HEK293T (cell line): Measurements from ENCODE around the gene QRFP.

ENCODE experiments used
- ELF4 ChIP-seq: fragments of 450-650 bp; IDR thresholded peaks from 2 replicates; pipeline ENCODE4 v1.6.1; 2017; ENCODE audit warnings: antibody characterized with exemption
- SP1 ChIP-seq: fragments of 450-650 bp; IDR thresholded peaks from 2 replicates; pipeline ENCODE4 v1.6.1; 2017
- SUZ12 ChIP-seq: fragments of 450-650 bp; IDR thresholded peaks from 2 replicates; pipeline ENCODE4 v1.6.1; 2016; ENCODE audit warnings: mild to moderate bottlenecking
- TF ChIP-seq, protein P1 (sequence below): fragments of 450-650 bp; IDR thresholded peaks from 2 replicates; pipeline ENCODE4 v1.6.1; 2016

DNA sequence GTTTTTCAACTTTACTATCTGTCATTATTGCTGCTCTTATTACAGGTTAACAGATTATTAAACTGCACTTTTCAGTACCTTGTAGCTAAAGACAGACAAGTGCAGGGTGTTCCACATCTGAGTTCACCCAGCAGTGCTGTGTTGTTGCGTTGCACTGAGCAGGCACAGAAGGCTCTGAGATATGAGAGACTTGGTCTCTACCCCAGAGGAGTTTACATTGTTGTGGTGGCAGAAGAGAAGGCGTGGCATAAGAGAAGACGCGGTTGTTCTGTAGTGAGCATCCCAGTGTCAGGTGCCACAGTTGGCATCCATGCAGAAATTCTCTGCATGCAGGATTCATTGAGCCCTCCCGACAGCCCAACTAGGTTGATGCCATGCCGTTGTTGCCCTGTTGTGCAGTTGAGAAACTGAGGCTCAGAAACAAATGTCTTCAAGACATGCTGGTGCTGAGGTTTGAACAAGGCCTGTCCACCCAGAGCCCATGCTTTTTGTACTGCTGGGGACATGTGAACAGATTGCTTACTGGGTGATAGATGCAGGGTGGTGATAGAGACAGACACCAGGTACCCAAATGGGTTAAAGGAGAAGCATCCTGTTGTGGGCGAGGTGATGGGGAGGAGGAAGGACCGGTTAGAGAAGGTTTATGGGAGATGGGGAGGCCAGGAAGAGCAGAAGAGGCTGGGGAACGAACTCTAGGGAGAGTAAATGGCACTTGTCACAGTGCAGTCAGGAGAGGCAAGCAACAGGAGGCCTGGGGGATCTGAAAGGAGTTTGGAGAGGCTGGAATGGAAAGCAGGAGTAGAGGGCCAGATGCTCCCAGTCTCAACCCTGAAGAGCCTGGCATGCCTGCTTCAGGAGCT lies 53.3 kb downstream of the QRFP start:
- TF ChIP-seq SUZ12 (no peak), ELF4 (no peak), SP1 (no peak)
- TF ChIP-seq, protein P1, sequence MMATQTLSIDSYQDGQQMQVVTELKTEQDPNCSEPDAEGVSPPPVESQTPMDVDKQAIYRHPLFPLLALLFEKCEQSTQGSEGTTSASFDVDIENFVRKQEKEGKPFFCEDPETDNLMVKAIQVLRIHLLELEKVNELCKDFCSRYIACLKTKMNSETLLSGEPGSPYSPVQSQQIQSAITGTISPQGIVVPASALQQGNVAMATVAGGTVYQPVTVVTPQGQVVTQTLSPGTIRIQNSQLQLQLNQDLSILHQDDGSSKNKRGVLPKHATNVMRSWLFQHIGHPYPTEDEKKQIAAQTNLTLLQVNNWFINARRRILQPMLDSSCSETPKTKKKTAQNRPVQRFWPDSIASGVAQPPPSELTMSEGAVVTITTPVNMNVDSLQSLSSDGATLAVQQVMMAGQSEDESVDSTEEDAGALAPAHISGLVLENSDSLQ = no peak
